ENCODE measurements around the gene TNNC2.

The TNNC2 gene

DNA sequence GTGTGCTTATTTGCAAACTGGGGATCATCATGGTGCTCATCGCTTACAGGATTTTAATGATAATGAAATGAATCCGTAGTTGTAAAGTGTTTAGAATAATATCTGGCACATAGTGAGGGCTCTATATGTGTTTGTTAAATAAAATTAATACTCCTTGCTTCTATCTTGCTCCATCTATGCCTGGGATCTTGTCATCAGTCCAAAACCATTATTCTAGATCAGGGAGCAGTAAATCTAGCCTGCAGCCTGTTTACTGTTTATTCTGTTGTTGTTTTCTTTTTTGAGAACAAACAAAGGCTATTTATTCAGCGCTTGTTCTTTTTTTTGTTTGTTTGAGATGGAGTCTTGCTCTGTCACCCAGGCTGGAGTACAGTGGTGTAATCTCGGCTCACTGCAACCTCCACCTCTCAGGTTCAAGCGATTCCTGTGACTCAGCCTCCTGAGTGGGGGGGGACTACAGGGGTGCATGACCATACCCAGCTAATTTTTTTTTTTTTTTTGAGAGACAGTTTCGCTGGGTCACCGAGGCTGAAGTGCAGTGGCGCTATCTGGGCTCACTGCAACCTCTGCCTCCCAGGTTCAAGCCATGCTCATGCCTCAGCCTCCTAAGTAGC is 22.0 kb upstream of the TNNC2 start:
- no peak overlapping the region for H3K4me3 ChIP-seq (ENCODE audit: insufficient read depth in 1 of 2, low read depth in 1 of 2, low read length in 2 of 2)
- H3K27ac ChIP-seq (ENCODE audit: low read length, poor library complexity, severe bottlenecking), result no peak overlapping the region
- H3K79me1 ChIP-seq (replicated peaks; ENCODE audit: low read length, poor library complexity, severe bottlenecking), result peaks cover 27% of the 10 kb centered on the region
- no peak overlapping the region for H3K18ac ChIP-seq (ENCODE audit: low read depth in 1 of 2, low read length in 2 of 2)
- no peak overlapping the region for H3K23ac ChIP-seq (ENCODE audit: low read length in 2 of 2)
- no peak overlapping the region for H3K4ac ChIP-seq (ENCODE audit: low read depth in 1 of 2, low read length in 2 of 2)
- no peak overlapping the region for H2BK120ac ChIP-seq (ENCODE audit: low read depth, low read length)
- no peak overlapping the region for H3K9ac ChIP-seq (ENCODE audit: low read length)
- no peak overlapping the region for H2AK5ac ChIP-seq (ENCODE audit: low read length, severe bottlenecking)
- 98% methylated on average over 7 of the region's 8 CpGs for WGBS
- no peak for DNase-seq
- H3K36me3 ChIP-seq (ENCODE audit: control insufficient read depth in 1 of 2, insufficient read depth in 2 of 2, low read depth in 1 of 2, low read length in 2 of 2), result peaks cover 32 to 72% of the 10 kb centered on the region in 2 experiments
- peaks cover 2% of the 10 kb centered on the region for H3K4me1 ChIP-seq (ENCODE audit: control insufficient read depth, insufficient read depth, low read depth, low read length)
- H2BK12ac ChIP-seq (ENCODE audit: low read length in 2 of 2), result no peak overlapping the region
- no peak overlapping the region for H2BK15ac ChIP-seq (ENCODE audit: low read depth, poor library complexity, severe bottlenecking)
- no peak overlapping the region for H2BK5ac ChIP-seq (ENCODE audit: low read depth, low read length, poor library complexity, severe bottlenecking)
- H2AFZ ChIP-seq (ENCODE audit: low read depth, low read length), result no peak overlapping the region
- no peaks in the 10 kb centered on the region for H3K9me3 ChIP-seq (ENCODE audit: control insufficient read depth, low read length)
- H4K8ac ChIP-seq (ENCODE audit: low read length), result no peak overlapping the region
- no peak overlapping the region for H3K4me2 ChIP-seq (ENCODE audit: low read length, poor library complexity, severe bottlenecking)
- H3K14ac ChIP-seq (ENCODE audit: low read length in 2 of 2), result no peak overlapping the region
- no peak overlapping the region for H4K91ac ChIP-seq (ENCODE audit: low read length)
- H3K27me3 ChIP-seq (ENCODE audit: control insufficient read depth in 1 of 2, insufficient read depth in 1 of 2, low read length in 2 of 2), result no peaks in the 10 kb centered on the region

DNA sequence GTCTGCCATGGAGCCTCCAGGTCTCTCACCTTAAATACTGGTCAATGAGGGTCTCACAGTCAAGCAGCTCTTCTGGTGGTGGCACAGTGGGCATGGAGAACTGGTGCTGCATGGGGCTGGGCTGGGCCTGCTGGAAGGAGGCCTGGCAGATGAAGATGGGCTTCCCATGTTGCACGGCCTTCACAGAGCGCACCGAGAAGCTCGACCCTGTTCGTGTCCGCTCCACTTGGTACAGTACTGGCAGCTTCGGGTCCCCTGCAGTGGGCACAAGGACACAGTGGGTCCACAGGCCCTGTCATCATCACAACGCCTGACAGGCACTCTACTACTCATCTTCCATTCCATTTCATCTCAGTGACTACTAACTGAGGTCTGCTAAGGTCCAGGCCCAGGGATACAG is 21.3 kb upstream of the TNNC2 start:
- Histone ChIP-seq H3K9me3 (ENCODE audit: control insufficient read depth, low read length) (no peaks in the 10 kb centered on the region), H2AK5ac (ENCODE audit: low read length, severe bottlenecking) (no peak overlapping the region), H3K9ac (ENCODE audit: low read length) (no peak overlapping the region), H3K23ac (ENCODE audit: low read length in 2 of 2) (peak overlapping the region in 1 of 2 experiments; percentile 48), H2BK5ac (ENCODE audit: low read depth, low read length, poor library complexity, severe bottlenecking) (no peak overlapping the region), H3K36me3 (ENCODE audit: control insufficient read depth in 1 of 2, insufficient read depth in 2 of 2, low read depth in 1 of 2, low read length in 2 of 2) (peaks cover 38 to 72% of the 10 kb centered on the region in 2 experiments), H3K79me1 (replicated peaks; ENCODE audit: low read length, poor library complexity, severe bottlenecking) (peaks cover 25% of the 10 kb centered on the region), H4K8ac (ENCODE audit: low read length) (no peak overlapping the region), H2BK12ac (ENCODE audit: low read length in 2 of 2) (no peak overlapping the region), H3K4ac (ENCODE audit: low read depth in 1 of 2, low read length in 2 of 2) (no peak overlapping the region), H3K4me2 (ENCODE audit: low read length, poor library complexity, severe bottlenecking) (no peak overlapping the region), H4K91ac (ENCODE audit: low read length) (peak overlapping the region; percentile 7), H3K18ac (ENCODE audit: low read depth in 1 of 2, low read length in 2 of 2) (no peak overlapping the region), H2BK15ac (ENCODE audit: low read depth, poor library complexity, severe bottlenecking) (no peak overlapping the region), H3K27ac (ENCODE audit: low read length, poor library complexity, severe bottlenecking) (no peak overlapping the region), H3K4me1 (ENCODE audit: control insufficient read depth, insufficient read depth, low read depth, low read length) (peaks cover 2% of the 10 kb centered on the region), H3K4me3 (ENCODE audit: insufficient read depth in 1 of 2, low read depth in 1 of 2, low read length in 2 of 2) (no peak overlapping the region), H3K27me3 (ENCODE audit: control insufficient read depth in 1 of 2, insufficient read depth in 1 of 2, low read length in 2 of 2) (no peaks in the 10 kb centered on the region), H2BK120ac (ENCODE audit: low read depth, low read length) (no peak overlapping the region), H3K14ac (ENCODE audit: low read length in 2 of 2) (no peak overlapping the region), H2AFZ (ENCODE audit: low read depth, low read length) (no peak overlapping the region)
- WGBS, result 96% methylated on average over 8 of the region's 8 CpGs
- no peak for DNase-seq

DNA sequence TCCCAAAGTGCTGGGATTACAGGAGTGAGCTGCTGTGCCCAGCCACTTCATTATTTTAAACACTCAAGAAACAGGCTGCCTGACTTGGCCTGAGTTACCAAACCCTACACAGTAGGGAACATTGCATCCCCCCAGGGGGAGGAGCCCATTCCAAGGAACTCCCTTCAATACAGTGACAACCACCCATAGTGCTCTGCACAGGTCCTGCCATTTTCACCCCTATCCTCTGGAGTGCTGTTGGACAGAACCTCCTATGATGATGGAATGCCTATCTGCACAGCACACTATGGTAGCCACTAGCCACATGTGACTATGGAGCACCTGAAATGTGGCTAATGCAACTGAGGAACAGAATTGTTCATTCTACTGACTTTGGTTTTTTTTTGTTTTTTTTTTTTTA is 18.3 kb upstream of the TNNC2 start:
- no peak overlapping the region for H2BK120ac ChIP-seq (ENCODE audit: low read depth, low read length)
- peaks cover 55 to 84% of the 10 kb centered on the region in 2 experiments for H3K36me3 ChIP-seq (ENCODE audit: control insufficient read depth in 1 of 2, insufficient read depth in 2 of 2, low read depth in 1 of 2, low read length in 2 of 2)
- H3K4me3 ChIP-seq (ENCODE audit: insufficient read depth in 1 of 2, low read depth in 1 of 2, low read length in 2 of 2), result no peak overlapping the region
- H2BK15ac ChIP-seq (ENCODE audit: low read depth, poor library complexity, severe bottlenecking), result no peak overlapping the region
- H2AK5ac ChIP-seq (ENCODE audit: low read length, severe bottlenecking), result no peak overlapping the region
- H3K4ac ChIP-seq (ENCODE audit: low read depth in 1 of 2, low read length in 2 of 2), result no peak overlapping the region
- no peaks in the 10 kb centered on the region for H3K9me3 ChIP-seq (ENCODE audit: control insufficient read depth, low read length)
- H3K23ac ChIP-seq (ENCODE audit: low read length in 2 of 2), result no peak overlapping the region
- no peak overlapping the region for H3K27ac ChIP-seq (ENCODE audit: low read length, poor library complexity, severe bottlenecking)
- H3K4me1 ChIP-seq (ENCODE audit: control insufficient read depth, insufficient read depth, low read depth, low read length), result peaks cover 10% of the 10 kb centered on the region
- no peak overlapping the region for H4K8ac ChIP-seq (ENCODE audit: low read length)
- no peak overlapping the region for H3K14ac ChIP-seq (ENCODE audit: low read length in 2 of 2)
- H3K4me2 ChIP-seq (ENCODE audit: low read length, poor library complexity, severe bottlenecking), result no peak overlapping the region
- no peak overlapping the region for H2BK5ac ChIP-seq (ENCODE audit: low read depth, low read length, poor library complexity, severe bottlenecking)
- no peak overlapping the region for H2BK12ac ChIP-seq (ENCODE audit: low read length in 2 of 2)
- H3K27me3 ChIP-seq (ENCODE audit: control insufficient read depth in 1 of 2, insufficient read depth in 1 of 2, low read length in 2 of 2), result no peaks in the 10 kb centered on the region
- H3K9ac ChIP-seq (ENCODE audit: low read length), result no peak overlapping the region
- peaks cover 16% of the 10 kb centered on the region for H3K79me1 ChIP-seq (replicated peaks; ENCODE audit: low read length, poor library complexity, severe bottlenecking)
- no peak overlapping the region for H2AFZ ChIP-seq (ENCODE audit: low read depth, low read length)
- no peak overlapping the region for H4K91ac ChIP-seq (ENCODE audit: low read length)
- no peak overlapping the region for H3K18ac ChIP-seq (ENCODE audit: low read depth in 1 of 2, low read length in 2 of 2)
- no peak for DNase-seq

DNA sequence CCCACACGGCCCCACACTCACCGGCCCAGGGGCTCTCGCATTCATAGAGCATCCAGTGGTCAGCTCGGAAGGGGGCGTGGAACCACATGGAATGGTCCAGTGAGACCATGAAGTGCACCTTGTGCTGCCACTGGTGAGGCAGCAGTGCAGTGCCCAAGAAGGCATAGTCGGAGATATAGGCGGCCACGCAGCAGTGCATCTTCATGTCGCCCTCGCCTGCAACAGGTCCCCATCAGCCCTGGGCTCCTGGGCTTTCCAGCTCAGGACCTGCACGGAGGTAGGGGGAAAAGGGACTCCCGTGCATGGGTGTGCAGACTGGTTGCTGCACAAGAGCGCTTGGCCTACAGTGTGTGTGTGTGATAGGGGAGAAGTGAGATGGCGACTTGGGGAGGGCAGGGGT is 16.4 kb upstream of the TNNC2 start:
- H2BK15ac ChIP-seq (ENCODE audit: low read depth, poor library complexity, severe bottlenecking), result no peak overlapping the region
- H3K27ac ChIP-seq (ENCODE audit: low read length, poor library complexity, severe bottlenecking), result no peak overlapping the region
- no peak overlapping the region for H3K9ac ChIP-seq (ENCODE audit: low read length)
- 96% methylated on average over 14 of the region's 14 CpGs for WGBS
- H2AK5ac ChIP-seq (ENCODE audit: low read length, severe bottlenecking), result no peak overlapping the region
- H3K9me3 ChIP-seq (ENCODE audit: control insufficient read depth, low read length), result no peaks in the 10 kb centered on the region
- no peak overlapping the region for H3K4me2 ChIP-seq (ENCODE audit: low read length, poor library complexity, severe bottlenecking)
- H3K4me1 ChIP-seq (ENCODE audit: control insufficient read depth, insufficient read depth, low read depth, low read length), result peaks cover 10% of the 10 kb centered on the region
- no peak overlapping the region for H3K4me3 ChIP-seq (ENCODE audit: insufficient read depth in 1 of 2, low read depth in 1 of 2, low read length in 2 of 2)
- no peak overlapping the region for H4K8ac ChIP-seq (ENCODE audit: low read length)
- no peak overlapping the region for H2BK5ac ChIP-seq (ENCODE audit: low read depth, low read length, poor library complexity, severe bottlenecking)
- no peak overlapping the region for H2BK12ac ChIP-seq (ENCODE audit: low read length in 2 of 2)
- no peak overlapping the region for H3K18ac ChIP-seq (ENCODE audit: low read depth in 1 of 2, low read length in 2 of 2)
- no peaks in the 10 kb centered on the region for H3K27me3 ChIP-seq (ENCODE audit: control insufficient read depth in 1 of 2, insufficient read depth in 1 of 2, low read length in 2 of 2)
- H3K4ac ChIP-seq (ENCODE audit: low read depth in 1 of 2, low read length in 2 of 2), result no peak overlapping the region
- no peak overlapping the region for H3K23ac ChIP-seq (ENCODE audit: low read length in 2 of 2)
- H3K79me1 ChIP-seq (replicated peaks; ENCODE audit: low read length, poor library complexity, severe bottlenecking), result peaks cover 18% of the 10 kb centered on the region
- peaks cover 56 to 87% of the 10 kb centered on the region in 2 experiments for H3K36me3 ChIP-seq (ENCODE audit: control insufficient read depth in 1 of 2, insufficient read depth in 2 of 2, low read depth in 1 of 2, low read length in 2 of 2)
- H4K91ac ChIP-seq (ENCODE audit: low read length), result no peak overlapping the region
- H2BK120ac ChIP-seq (ENCODE audit: low read depth, low read length), result no peak overlapping the region
- H2AFZ ChIP-seq (ENCODE audit: low read depth, low read length), result no peak overlapping the region
- no peak for DNase-seq
- no peak overlapping the region for H3K14ac ChIP-seq (ENCODE audit: low read length in 2 of 2)

Data from mesenchymal stem cell (in vitro differentiated cells and primary cell).